Measurements from ENCODE around the gene MIGA1.
"Not testable (repeated sequence)": the region's sequence is repeated elsewhere in the genome, so short reads cannot be mapped to it uniquely, and the experiment has no call there.

The MIGA1 gene, protein sequence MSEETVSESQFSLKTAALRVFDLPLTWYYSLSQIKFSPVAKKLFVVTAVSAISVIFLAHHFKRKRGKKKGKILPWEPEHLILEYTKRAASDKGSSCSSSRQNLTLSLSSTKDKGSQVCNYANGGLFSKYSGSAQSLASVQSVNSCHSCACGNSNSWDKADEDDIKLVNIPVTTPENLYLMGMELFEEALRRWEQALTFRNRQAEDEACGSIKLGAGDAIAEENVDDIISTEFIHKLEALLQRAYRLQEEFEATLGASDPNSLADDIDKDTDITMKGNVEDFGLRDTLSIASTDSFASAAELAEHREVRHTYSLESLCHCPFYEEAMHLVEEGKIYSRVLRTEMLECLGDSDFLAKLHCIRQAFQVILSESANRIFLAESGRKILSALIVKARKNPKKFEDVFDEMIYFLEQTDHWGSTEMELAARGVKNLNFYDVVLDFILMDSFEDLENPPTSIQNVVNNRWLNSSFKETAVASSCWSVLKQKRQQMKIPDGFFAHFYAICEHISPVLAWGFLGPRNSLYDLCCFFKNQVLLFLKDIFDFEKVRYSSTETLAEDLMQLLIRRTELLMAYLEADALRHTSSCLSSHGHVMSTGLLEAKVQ

DNA sequence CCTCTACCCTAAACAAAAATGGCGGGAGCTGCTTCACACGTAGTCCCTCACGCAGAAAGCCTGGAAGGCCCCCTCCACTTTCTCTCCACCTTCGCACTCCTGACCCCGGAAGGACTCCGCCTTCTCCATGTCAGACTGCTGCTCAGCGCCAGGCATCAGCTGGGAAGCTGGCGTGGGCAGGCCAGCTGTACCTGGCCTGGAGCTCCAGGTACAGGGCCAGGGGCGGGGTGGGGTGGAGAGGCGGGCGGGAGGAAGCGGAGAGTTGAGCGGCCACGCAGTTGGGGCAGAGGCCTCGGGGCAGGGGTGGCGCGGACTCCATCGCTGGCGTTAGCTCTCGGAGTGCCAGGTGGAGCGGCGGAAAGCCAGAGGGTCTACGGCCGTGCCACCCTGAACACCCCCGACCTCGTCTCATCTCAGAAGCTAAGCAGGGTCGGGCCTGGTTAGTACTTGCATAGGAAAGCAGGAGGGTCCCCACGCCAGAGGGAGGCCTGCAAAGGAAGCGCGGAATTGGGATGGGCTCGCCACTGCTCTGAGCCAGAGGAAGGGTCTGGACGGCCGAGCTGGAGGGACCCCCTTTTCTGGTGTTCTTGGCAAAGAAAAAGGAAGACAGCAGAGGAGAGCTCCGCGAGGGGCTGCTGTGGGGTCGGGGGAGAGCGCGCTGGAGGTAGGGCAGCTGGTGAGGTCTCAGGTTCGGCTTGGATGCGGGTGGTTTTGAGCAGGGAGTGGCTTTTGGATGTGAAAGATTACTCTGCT is at the start of gene MIGA1:
MIGA1 (plus strand) TSS at position 121 of the 753 bp plus-strand sequence. CDS start 3,604 bp downstream, outside the sequence.
- peak; percentile 91 for DNase-seq (ENCODE audit: low read depth)

DNA sequence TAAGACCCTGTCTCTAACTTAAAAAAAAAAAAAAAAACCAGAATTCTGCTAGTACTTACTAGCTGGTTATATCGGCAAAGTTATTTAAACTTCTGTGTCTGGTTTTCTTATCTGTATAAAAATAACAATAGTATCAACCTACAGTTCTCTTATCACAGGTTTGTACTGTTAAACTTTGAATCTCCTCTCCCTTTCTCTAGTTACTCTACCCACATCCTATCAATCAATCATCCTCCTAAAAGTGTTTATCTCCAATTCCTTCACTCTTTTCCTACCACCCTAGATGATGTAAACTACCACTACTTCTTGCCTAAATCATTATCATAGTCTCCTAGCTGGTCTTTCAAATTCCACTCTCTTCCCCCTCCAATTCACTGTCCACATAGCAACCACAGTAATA is 47.4 kb upstream of the MIGA1 start:
- DNase-seq (ENCODE audit: low read depth): no peak

DNA sequence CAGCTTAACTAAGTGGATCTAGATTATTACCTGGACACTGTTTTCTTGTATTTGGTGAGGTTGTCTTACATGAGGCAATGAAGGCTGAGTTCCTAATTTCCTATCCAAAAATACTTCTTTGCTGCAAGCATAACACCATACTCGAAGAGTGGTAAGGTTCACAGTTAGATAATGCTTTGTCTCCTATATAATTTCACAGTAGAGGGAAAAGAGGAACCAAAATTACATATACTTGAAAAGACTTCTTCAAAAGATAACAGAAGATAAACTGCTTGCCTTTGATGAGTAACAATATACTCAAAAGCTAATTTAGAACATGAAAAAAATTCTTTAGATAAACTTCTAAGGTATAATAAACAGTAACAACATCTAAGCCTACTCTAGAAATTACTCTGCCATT is 40.2 kb upstream of the MIGA1 start:
- DNase-seq (ENCODE audit: low read depth): no peak

DNA sequence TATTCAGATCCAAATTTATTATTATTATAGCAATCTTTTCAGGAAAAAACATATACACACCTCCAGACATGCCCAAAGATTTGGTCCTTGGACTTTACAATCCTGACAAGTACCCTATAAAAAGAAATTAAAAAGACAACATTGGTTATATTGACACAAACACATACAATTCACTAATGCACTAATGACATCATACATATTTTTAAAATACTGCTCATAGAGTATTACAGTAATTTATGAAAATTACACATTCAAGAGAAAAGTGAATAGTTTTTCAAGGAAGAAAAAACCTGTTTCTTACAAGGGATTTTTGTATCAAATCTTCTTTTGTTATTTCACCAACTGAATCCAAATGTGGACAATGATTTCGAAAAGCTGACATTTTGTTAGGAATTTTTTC is 38.1 kb upstream of the MIGA1 start:
- no peak for DNase-seq (ENCODE audit: low read depth)

DNA sequence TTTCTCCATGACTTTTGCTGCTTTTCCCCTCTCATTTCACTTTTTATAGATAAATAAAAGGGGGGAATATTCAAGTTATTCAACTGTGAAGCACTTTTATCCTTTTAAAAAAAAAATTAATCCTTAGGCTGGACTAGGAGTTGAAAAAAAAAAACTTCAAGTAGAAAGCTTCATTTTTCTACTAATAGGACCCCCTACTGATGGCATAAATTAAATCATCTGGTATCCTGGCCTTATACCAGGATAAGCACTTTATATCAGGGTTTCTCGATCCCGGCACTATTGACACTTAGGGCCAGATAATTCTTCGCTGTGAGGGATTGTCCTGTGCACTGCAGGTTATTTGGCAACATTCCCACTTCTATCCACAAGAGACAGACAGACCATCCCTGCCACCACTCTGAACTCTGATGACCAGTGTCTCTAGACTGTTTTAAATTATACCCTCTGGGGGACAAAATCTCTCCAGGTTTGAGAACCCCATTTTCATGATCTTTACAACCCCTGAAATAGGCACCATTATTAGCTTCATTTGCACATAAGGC is 37.4 kb upstream of the MIGA1 start:
- DNase-seq (ENCODE audit: low read depth): no peak

DNA sequence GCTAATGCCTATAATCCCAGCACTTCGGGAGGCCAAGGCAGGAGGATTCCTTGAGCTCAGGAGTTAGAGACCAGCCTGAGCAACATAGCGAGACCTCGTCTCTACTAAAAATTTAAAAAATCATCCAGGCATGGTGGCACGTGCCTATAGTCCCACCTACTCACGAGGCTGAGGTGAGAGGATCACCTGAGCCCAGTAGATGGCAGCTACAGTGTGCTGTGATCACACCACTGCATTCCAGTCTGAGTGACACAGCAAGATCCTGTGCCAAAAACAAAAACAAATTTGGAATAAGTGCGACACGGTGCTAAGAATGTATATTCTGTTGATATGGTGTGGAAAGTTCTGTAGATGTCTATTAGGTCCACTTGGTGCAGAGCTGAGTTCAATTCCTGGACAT is 34.9 kb upstream of the MIGA1 start:
- DNase-seq (ENCODE audit: low read depth): no peak

DNA sequence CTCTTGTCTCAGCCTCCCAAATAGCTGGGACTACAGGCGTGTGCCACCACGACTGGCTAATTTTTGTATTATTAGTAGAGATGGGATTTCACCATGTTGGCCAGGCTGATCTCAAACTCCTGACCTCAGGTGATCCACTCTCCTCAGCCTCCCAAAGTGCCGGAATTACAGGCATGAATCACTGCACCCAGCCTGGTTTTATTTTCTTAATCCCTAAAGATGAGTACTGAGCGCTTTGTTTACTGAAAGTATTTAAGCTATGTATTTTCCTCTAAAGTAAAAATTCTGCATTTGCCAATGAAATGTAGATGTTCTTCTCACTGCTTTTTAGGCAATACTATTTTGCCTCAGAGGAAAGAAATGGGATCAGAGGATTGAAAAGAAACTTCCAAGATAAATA is 30.0 kb upstream of the MIGA1 start:
- peak; percentile 34 for DNase-seq (ENCODE audit: low read depth)

DNA sequence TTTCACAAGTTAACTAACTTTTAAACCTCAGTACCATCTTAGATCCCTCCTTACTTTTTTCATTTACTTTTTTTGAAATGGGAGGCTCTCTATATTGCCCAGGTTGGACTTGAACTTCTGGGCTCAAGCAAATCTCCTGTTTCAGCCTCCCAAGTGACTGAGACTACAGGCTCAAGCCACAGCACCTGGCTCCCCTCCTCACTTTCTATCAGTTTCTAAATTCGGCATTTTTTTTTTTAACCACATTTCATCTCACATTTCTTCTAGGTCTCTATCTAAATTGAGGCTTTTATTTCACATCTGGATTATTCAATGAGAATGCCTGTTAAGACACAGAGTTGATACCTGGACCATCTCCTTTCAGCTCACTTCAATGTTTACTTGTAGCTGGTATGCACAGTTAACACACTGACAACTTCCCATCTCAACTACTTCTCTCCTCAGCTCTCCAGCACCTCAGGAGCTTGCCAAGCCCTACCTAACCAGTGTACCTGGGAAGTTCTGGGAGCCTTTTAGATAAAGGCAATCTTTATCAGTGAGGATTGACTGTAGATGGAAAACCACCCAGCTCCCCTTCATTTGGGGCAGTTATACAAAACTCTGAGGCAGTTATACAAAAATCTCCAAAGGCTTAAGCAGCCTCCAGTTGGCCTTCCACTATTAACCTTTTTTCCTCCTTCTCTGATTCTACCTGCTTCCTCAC is 23.2 kb upstream of the MIGA1 start:
- no peak for DNase-seq (ENCODE audit: low read depth)

DNA sequence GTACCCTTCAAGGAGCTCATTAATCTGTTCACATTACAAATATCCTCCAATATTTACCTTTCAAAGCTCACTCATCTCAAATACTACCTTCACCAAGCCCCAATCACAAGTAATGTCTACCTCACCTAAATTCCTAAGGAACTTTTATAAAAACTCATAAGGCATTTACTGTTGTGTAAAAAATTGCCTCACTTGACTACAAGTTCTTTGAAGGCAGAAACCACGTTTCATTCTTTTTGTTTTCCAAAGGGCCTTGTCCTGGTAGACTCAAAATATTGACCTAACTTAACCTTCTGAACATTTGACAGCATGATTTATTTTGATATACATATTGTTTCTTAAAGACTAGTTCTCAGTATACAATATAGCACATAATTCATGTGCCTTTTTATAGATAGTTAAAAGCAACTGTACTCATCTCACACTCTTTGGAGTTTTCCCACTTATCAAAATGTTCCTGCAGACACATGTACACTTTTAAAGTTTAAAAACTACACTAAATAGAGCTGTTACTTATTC is 22.3 kb upstream of the MIGA1 start:
- no peak for DNase-seq (ENCODE audit: low read depth)

DNA sequence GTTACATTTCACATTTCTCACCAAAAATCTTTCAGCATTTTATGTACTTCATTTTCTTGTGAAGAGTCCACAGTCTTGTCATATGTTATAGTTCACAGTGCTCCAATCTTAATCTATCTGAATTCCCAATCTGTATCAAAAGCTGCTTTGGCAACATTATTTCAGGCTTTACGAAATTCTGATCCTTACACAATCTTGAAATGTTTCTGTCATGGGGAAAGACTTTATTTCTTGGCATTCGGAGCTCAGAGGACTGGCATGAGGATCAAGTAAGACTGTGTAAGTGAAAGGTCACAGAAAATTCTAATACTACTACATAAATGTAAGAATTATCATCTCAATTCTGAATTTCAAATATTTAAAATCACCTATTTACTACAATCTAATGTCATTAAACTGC is 21.8 kb upstream of the MIGA1 start:
- peak; percentile 64 for DNase-seq (ENCODE audit: low read depth)

DNA sequence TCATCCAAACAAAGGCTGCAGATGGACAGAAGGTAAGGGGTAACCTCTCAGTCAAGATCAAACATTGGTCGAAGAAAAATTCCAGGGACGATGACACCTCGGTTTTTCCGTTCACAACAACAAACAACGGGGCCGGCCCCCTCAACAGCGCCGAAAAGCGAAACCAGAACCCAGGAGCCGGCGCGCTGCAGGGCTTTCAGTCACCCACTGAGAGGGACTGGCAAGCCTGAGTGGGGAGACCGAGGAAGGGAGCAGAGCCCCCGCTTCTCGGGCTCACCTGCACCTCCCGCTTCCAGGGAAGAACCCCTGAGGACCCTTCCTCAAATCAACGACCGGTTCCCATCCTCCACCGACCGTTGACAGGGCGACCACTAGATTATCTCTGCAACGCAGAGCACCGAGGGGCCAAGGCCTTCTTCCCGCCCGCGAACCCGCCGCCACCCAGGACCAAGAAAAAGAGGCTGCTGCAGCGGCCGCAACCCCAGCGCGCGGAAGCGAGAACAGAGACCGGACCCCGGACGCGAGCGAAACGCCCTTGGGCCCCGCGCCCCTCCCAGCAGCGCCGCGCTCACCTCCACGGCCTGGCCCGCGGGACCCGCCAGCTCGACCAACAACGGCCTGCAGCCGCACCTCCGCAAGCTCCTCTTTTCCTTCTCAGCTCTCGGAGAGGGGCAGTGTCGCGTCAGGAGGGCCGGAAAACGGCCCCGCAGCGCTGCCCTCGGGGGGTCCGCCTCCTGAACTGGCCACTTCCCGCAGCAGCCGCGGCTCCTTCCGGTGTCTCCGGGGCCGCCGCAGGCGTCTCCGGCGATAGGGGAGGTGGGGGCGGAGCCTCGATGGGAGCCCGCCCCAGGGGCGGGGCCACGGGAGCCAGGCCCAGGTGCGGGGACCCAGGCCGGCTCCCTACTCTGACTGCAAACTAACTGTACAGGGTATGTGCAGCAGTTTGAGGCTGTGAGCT is 20.1 kb upstream of the MIGA1 start, which contains the start of gene USP33:
USP33 (minus strand) TSS at position 782 of the 958 bp plus-strand sequence. CDS start 18,155 bp downstream, outside the sequence.
- peak; percentile 86 for DNase-seq (ENCODE audit: low read depth)

DNA sequence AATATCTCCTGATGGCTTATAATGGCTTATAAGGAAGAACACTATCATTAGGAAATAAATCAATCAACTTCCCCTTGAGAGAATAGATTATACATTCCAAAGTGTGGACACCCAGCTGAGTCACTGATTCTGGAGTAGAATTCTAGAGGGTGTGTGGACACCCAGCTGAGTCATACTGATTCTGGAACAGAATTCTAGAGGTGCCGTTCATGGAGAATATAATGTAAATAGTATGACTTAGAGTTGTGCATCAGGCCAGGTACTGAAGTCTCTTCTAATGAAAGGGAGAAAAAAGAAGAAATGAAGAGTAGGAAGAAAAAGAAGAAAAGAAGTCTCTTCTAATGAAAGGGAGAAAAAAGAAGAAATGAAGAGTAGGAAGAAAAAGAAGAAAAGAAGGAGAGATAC is 17.4 kb upstream of the MIGA1 start:
- DNase-seq (ENCODE audit: low read depth): peak; percentile 77

DNA sequence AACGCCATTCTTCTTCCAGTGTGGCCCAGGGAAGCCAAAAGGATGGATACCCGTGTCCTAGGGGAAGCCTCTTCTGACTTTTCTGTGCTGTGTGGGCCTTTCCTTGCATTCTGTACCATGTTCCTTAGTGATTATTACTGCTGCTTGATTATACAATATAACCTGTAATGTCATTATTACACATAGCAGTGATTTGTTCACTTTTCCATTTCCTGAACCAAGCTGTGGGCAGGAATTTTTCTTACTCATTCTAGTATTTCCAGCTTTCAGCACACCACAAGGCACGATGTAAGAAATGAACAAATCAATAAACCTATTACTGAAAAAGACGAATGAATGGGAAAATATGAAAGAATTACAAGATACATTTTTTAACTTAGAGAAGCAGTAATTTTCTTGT is 11.4 kb upstream of the MIGA1 start:
- DNase-seq (ENCODE audit: low read depth): no peak

DNA sequence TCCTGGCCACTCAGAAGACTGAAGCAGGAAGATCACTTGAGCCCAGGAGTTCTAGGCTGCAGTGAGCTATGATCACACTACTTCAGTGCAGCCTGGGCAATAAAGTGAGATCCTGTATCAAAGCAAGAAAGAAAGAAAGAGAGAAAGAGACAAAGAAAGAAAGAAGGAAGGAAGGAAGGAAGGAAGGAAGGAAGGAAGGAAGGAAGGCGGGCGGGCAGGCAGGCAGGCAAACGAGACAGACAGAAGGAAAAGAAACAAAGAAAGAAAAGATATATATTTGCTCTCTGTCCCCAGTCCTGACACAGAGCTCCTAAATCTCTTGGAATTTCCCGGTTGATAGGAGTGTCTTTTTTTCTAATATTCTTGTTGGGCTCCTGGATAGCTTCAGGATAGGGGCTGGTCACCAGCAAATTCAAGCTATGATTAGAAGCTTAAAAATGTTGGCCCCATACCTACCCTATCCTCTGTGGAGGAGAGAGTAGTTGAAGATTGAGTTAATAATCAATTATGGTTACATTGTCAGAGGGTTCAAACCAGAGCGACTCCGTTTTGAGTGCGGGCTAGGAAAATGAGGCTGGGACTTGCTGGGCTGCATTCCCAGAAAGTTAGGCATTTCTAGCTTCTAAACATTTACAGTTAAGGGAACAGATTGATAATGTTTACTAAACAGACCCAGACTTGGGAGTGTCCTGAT is 3.3 kb upstream of the MIGA1 start:
- DNase-seq (ENCODE audit: low read depth): no peak

DNA sequence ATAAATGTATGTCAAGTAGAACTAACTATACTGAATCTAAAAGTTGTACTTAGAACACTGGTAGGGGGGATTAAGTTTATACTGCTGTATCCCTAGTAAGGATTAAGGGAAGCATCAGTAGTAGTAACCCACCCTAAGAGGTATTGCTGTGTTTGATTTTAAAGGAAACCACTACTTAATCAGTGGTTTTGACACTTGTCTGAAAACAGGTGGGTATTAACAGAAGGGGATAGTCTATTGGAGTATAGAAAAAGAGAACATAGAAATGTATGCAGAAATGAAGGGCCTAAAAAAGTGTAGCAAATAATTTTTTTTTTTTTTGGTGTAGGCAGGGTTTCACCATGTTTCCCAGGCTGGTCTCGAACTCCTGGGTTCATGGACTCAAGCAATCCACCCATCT is 2.2 kb downstream of the MIGA1 start:
- no peak for DNase-seq (ENCODE audit: low read depth)

DNA sequence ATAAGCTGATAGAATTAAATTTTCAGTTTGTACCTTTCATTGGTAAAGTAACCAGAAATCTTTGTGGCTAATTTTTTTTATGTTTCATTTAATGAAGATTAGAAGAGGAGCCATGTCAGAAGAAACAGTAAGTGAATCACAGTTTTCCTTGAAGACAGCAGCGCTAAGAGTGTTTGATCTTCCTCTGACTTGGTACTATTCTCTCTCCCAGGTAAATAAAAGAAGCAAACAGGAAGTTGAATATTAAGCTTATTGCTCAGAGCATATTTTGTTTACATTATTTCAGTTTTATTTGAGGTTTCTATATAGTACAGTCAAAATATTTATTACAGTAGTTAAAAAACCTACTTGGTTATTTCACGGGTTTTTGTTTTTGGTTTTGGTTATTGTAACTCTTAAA is 3.7 kb downstream of the MIGA1 start:
- no peak for DNase-seq (ENCODE audit: low read depth)

DNA sequence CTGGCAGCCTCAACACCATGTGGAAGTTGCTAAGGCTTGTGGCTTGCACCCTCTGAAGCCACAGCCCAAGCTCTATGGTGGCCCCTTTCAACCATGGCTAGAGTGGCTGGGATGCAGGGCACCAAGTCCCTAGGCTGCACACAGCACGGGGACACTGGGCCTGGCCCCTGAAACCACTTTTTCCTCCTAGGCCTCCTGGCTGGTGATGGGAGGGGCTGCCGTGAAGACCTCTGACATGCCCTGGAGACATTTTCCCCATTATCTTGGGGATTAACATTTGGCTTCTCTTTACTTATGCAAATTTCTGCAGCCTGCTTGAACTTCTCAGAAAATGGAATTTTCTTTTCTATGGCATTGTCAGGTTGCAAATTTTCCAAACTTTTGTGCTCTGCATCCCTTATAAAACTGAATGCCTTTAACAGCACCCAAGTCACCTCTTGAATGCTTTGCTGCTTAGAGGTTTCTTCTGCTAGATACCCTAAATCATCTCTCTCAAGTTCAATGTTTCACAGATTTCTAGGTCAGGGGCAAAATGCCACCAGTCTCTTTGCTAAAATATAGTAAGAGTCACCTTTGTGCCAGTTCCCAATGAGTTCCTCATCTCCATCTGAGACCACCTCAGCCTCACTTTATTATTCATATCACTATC is 6.8 kb downstream of the MIGA1 start:
- DNase-seq (ENCODE audit: low read depth): not testable (repeated sequence)

DNA sequence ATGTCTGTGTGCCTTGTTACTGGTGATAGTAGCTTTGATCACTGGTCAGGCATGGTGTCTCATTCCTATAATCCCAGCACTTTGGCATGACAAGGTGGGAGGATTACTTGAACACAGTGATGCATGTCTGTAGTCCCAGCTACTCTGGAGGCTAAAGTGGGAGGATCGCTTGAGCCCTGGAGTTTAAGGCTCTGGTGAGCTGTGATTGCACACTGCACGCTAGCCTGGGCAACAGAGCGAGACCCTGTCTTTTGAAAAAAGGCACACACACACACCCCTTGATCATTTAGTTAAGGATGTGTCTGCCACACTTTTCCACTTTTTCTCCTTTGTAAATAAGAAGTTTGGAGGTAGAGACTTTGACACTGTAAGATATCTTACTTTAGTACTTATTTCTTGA is 15.1 kb downstream of the MIGA1 start:
- DNase-seq (ENCODE audit: low read depth): no peak

DNA sequence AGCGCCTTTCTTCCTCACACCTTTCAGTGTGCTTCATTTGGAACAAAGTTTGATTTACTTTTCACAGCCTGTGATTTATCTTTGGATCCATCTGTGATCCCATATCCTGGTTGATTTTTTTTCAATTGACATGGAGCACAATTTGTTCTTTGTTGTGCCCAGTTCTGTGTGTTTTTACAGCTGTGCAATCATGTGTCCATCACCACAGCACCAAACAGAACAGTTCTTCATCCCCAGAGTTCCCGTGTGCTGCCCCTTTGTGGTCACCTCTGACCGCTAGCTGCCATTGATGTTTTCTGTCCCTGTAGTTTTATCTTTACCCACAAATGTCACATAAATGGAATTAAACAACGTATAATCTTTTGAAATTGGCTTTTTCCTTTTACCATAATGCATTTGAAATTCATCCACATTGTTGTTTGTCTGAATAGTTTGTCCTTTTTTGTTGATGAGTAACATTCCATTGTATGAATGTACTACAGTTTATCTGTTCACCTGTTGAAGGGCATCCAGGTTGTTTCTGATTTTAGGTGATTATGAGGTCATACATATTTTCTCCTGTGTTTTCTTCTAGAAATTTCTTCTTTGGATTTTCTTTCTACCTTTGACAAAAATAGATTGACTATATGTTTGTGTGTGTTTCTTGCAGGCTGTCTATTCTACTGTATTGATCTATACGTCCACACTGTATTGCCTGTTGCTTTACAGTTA is 17.4 kb downstream of the MIGA1 start:
- DNase-seq (ENCODE audit: low read depth): no peak
